Prostate gland (tissue), 2 donors: ENCODE results near the gene NCCRP1.

Source experiments
- CTCF ChIP-seq, 4 experiments: fragments of 200-600 bp in 2 of 4; fragments of 450-650 bp in 2 of 4; sonication (generic) in 2 of 4; IDR thresholded peaks; 1 replicate in 3 of 4; 2 replicates in 1 of 4; pipeline ENCODE4 v1.5.1; 2016 to 2019; ENCODE audit warnings: antibody characterized with exemption in 4 of 4, mild to moderate bottlenecking in 2 of 4, moderate library complexity in 2 of 4
- POLR2A ChIP-seq: fragments of 450-650 bp; IDR thresholded peaks from one replicate; pipeline ENCODE4 v1.6.1; 2016; ENCODE audit warnings: antibody characterized with exemption, mild to moderate bottlenecking
- POLR2AphosphoS5 ChIP-seq: sonication (generic); formaldehyde crosslinking; IDR thresholded peaks from one replicate; pipeline ENCODE4 v1.6.1; 2017; ENCODE audit warnings: antibody characterized with exemption

GRCh38 chr19:39218230-39219007 lies 21.7 kb downstream of the NCCRP1 start:
- TF ChIP-seq CTCF (IDR thresholded peaks at IDR 0.05) (no peak), POLR2A (no peak), POLR2AphosphoS5 (no peak)
